Ovary (tissue), 3 donors: ENCODE results near the gene CDK5RAP3.

Source experiments
- CTCF ChIP-seq, 3 donors: fragments of 450-650 bp in 2 of 3; fragments of 200-600 bp in 1 of 3; IDR thresholded peaks; one replicate each; pipeline versions ENCODE4 v1.5.1 to v1.8.0; 2016 to 2022; ENCODE audit warnings: antibody characterized with exemption in 3 of 3, mild to moderate bottlenecking in 1 of 3
- EP300 ChIP-seq: sonication (generic); formaldehyde crosslinking; IDR thresholded peaks from one replicate; pipeline ENCODE4 v1.6.1; 2017; ENCODE audit warnings: antibody characterized with exemption
- POLR2A ChIP-seq: fragments of 450-650 bp; IDR thresholded peaks from one replicate; pipeline ENCODE4 v1.6.1; 2017; ENCODE audit warnings: antibody characterized with exemption, mild to moderate bottlenecking, moderate library complexity
- donor health status: DM: no; HTN: no; CAD: no.

DNA sequence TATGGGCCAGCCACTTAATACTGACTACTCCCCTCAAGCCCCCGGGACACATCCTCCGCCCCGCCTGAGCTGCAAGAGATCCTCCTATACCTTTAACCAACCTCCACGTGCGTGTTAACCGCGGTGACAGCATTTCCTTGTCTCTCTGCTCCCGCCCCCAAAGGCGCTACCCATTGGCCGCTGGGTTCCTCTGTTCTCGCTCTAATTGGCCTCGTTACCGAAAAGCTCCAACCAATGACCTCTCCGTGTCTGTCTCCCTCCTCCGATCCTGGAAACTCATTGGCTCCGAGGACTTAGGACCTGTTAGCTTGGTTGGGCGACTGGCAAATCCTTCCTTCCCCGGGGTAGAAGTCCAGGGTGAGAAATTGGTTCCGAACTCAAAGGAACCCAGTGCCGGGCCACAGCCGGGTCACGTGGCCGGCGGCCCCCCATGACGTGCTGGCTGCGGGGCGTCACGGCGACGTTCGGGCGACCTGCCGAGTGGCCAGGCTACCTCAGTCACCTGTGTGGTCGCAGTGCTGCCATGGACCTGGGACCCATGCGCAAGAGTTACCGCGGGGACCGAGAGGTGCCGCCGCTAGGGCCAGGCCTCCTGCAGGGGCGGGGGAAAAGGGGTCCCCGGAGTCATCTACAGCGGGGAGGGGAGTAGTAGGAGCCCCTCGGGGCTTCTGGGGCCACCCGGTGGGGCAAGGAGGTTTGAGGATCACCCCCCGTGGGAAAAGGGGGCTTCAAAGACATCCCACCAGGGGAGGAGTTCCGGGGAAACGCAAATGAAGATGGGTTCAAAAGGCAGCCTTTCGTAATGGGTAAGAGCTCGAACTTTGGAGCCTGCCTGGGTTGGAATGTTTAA lies 29.4 kb upstream of the CDK5RAP3 start, which contains the start of gene PNPO:
- peak; percentile 15 for TF ChIP-seq POLR2A
- TF ChIP-seq CTCF (IDR thresholded peaks at IDR 0.05) = no peak
- TF ChIP-seq EP300 = no peak
